IMR-90 (cell line): ENCODE results near the gene FAM53B. TPM values are rescaled to one million over a fixed set of nuclear protein-coding genes. Genes with fewer than 3 reads are reported as not detected.

ENCODE experiments used
- ATAC-seq: fragments of 200-7000 bp; cut with Tn5 transposase; 2 replicates; pipeline ENCODE4 v1.9.1; 2020; ENCODE audit warnings: low read depth, mild to moderate bottlenecking, moderate library complexity
- BruUV-seq: library from RNA; stranded (reverse); fragments of 400-500 nt; replicated peaks from 2 replicates; lab custom pipeline; 2021; lab: Mats Ljungman, UMichigan
- CTCF ChIA-PET: fragments of 300-600 bp; formaldehyde crosslinking; extraction: SDS; loops from one replicate; lab custom pipeline; 2021; ENCODE audit warnings: antibody characterized with exemption; lab: Yijun Ruan, JAX
- POLR2A ChIA-PET: fragments of 300-600 bp; sonication (Branson Sonifier 250); formaldehyde crosslinking; loops from one replicate; lab custom pipeline; 2022; ENCODE audit warnings: antibody characterized with exemption; ENCODE audit not compliant: unreplicated experiment; lab: Charles Lee
- DNase-seq: peaks from one replicate; pipeline ENCODE4 v3.0.0; 2013
- H2AFZ ChIP-seq: replicated peaks from 2 replicates; pipeline ENCODE3; 2013; ENCODE audit warnings: low read length, mild to moderate bottlenecking; ENCODE audit not compliant: poor library complexity
- H2AK5ac ChIP-seq: 2 replicates; pipeline ENCODE4 v1.6.1; 2013; ENCODE audit warnings: low read depth, low read length, inconsistent platforms
- H2AK9ac ChIP-seq: replicated peaks from 2 replicates; pipeline ENCODE3; 2013; ENCODE audit warnings: mild to moderate bottlenecking, low read depth, low read length, moderate library complexity; ENCODE audit not compliant: poor library complexity
- H2BK120ac ChIP-seq: 2 replicates; pipeline ENCODE4 v1.6.1; 2013; ENCODE audit warnings: low read depth, low read length, inconsistent platforms
- H2BK15ac ChIP-seq: 3 replicates; pipeline ENCODE4 v1.6.1; 2013; ENCODE audit warnings: low read depth, low read length, inconsistent platforms
- H2BK20ac ChIP-seq: 2 replicates; pipeline ENCODE4 v1.6.1; 2013; ENCODE audit warnings: low read depth, mild to moderate bottlenecking, inconsistent platforms, low read length, moderate library complexity
- H2BK5ac ChIP-seq: 2 replicates; pipeline ENCODE4 v1.6.1; 2013; ENCODE audit warnings: mild to moderate bottlenecking, low read depth, low read length, inconsistent platforms; ENCODE audit not compliant: poor library complexity, severe bottlenecking
- H3K14ac ChIP-seq: replicated peaks from 2 replicates; pipeline ENCODE4 v1.6.1; 2013; ENCODE audit warnings: low read depth, low read length, inconsistent platforms
- H3K18ac ChIP-seq: 2 replicates; pipeline ENCODE4 v1.6.1; 2013; ENCODE audit warnings: low read depth, low read length, control low read depth
- H3K23ac ChIP-seq: 2 replicates; pipeline ENCODE4 v1.6.1; 2013; ENCODE audit warnings: low read depth, low read length, inconsistent platforms
- H3K27ac ChIP-seq: 2 replicates; pipeline ENCODE4 v1.5.1; 2013; ENCODE audit warnings: mild to moderate bottlenecking, control low read depth, low read length; ENCODE audit not compliant: insufficient read depth
- H3K27me3 ChIP-seq: 2 replicates; pipeline ENCODE4 v1.6.1; 2013; ENCODE audit warnings: low read length; ENCODE audit not compliant: control insufficient read depth, insufficient read depth
- H3K36me3 ChIP-seq: 2 replicates; pipeline ENCODE4 v1.6.1; 2013; ENCODE audit warnings: low read length, mixed read lengths; ENCODE audit not compliant: control insufficient read depth, insufficient read depth
- H3K4ac ChIP-seq: 2 replicates; pipeline ENCODE4 v1.6.1; 2013; ENCODE audit warnings: low read depth, low read length, inconsistent platforms
- H3K4me1 ChIP-seq: 2 replicates; pipeline ENCODE4 v1.6.1; 2013; ENCODE audit warnings: low read length, mixed read lengths; ENCODE audit not compliant: control insufficient read depth, insufficient read depth
- H3K4me2 ChIP-seq: 2 replicates; pipeline ENCODE4 v1.6.1; 2013; ENCODE audit warnings: low read depth, mild to moderate bottlenecking, control low read depth, low read length, moderate library complexity
- H3K4me3 ChIP-seq: 2 replicates; pipeline ENCODE4 v1.5.1; 2013; ENCODE audit warnings: low read depth, mild to moderate bottlenecking, control low read depth, low read length, moderate library complexity; ENCODE audit not compliant: insufficient read depth
- H3K56ac ChIP-seq: 2 replicates; pipeline ENCODE4 v1.6.1; 2013; ENCODE audit warnings: low read length, inconsistent platforms; ENCODE audit not compliant: insufficient read depth; ENCODE audit errors: extremely low read depth
- H3K79me1 ChIP-seq, 2 experiments: 2 replicates each; pipeline ENCODE4 v1.6.1; 2013; ENCODE audit warnings: low read length in 2 of 2, inconsistent platforms in 1 of 2, low read depth in 1 of 2
- H3K9ac ChIP-seq: 2 replicates; pipeline ENCODE4 v1.6.1; 2013; ENCODE audit warnings: low read depth, low read length, control low read depth
- H3K9me1 ChIP-seq: 2 replicates; pipeline ENCODE4 v1.6.1; 2013; ENCODE audit warnings: low read length, inconsistent platforms; ENCODE audit not compliant: insufficient read depth
- H3K9me3 ChIP-seq: 2 replicates; pipeline ENCODE4 v1.6.1; 2013; ENCODE audit warnings: low read length; ENCODE audit not compliant: control insufficient read depth, insufficient read depth
- H4K20me1 ChIP-seq: 2 replicates; pipeline ENCODE4 v1.6.1; 2013; ENCODE audit warnings: low read length, inconsistent platforms; ENCODE audit not compliant: insufficient read depth
- H4K5ac ChIP-seq: 2 replicates; pipeline ENCODE4 v1.6.1; 2013; ENCODE audit warnings: mild to moderate bottlenecking, low read depth, low read length, control low read depth
- H4K8ac ChIP-seq, 2 experiments: 2 replicates each; pipeline ENCODE4 v1.6.1; 2013; ENCODE audit warnings: low read depth in 2 of 2, low read length in 2 of 2, control low read depth in 1 of 2, inconsistent platforms in 1 of 2
- H4K91ac ChIP-seq: 2 replicates; pipeline ENCODE4 v1.6.1; 2013; ENCODE audit warnings: low read depth, low read length, inconsistent platforms; ENCODE audit not compliant: insufficient read depth
- BHLHE40 ChIP-seq: fragments of 150-350 bp; IDR thresholded peaks from 2 replicates; pipeline ENCODE4 v1.6.1; 2016; ENCODE audit warnings: mild to moderate bottlenecking, low read depth, low read length
- CEBPB ChIP-seq: IDR thresholded peaks from 2 replicates; pipeline ENCODE4 v1.6.1; 2012; ENCODE audit warnings: low read depth, low read length, improper control_type of control experiment
- CHD1 ChIP-seq: IDR thresholded peaks from 2 replicates; pipeline ENCODE4 v1.6.1; 2012; ENCODE audit warnings: low read depth, low read length, improper control_type of control experiment
- CTCF ChIP-seq: conservative IDR thresholded peaks from 2 replicates; pipeline ENCODE4 v1.5.1; 2012; ENCODE audit warnings: mild to moderate bottlenecking, low read depth, low read length, improper control_type of control experiment
- ELK1 ChIP-seq: fragments of 150-350 bp; IDR thresholded peaks from 2 replicates; pipeline ENCODE4 v1.6.1; 2016; ENCODE audit warnings: low read depth, mild to moderate bottlenecking, low read length, moderate library complexity, borderline replicate concordance
- FOS ChIP-seq: fragments of 150-350 bp; IDR thresholded peaks from 2 replicates; pipeline ENCODE4 v1.6.1; 2016; ENCODE audit warnings: low read depth, low read length
- MAFK ChIP-seq: IDR thresholded peaks from 2 replicates; pipeline ENCODE4 v1.6.1; 2012; ENCODE audit warnings: low read depth, low read length, improper control_type of control experiment
- MAZ ChIP-seq: IDR thresholded peaks from 2 replicates; pipeline ENCODE4 v1.6.1; 2012; ENCODE audit warnings: low read depth, mild to moderate bottlenecking, low read length, improper control_type of control experiment, moderate library complexity, borderline replicate concordance
- MXI1 ChIP-seq: IDR thresholded peaks from 2 replicates; pipeline ENCODE4 v1.6.1; 2012; ENCODE audit warnings: low read depth, mild to moderate bottlenecking, low read length, moderate library complexity, borderline replicate concordance
- NFE2L2 ChIP-seq: fragments of 150-350 bp; IDR thresholded peaks from 2 replicates; pipeline ENCODE4 v1.6.1; 2016; ENCODE audit warnings: low read depth, mild to moderate bottlenecking, low read length
- POLR2A ChIP-seq: IDR thresholded peaks from 2 replicates; pipeline ENCODE4 v1.6.1; 2012; ENCODE audit warnings: mild to moderate bottlenecking, low read depth, low read length
- RAD21 ChIP-seq: IDR thresholded peaks from 2 replicates; pipeline ENCODE4 v1.6.1; 2012; ENCODE audit warnings: low read length, improper control_type of control experiment
- RFX5 ChIP-seq: IDR thresholded peaks from 2 replicates; pipeline ENCODE4 v1.8.0; 2012; ENCODE audit warnings: low read depth, mild to moderate bottlenecking, low read length, moderate library complexity
- SMC3 ChIP-seq: fragments of 150-350 bp; IDR thresholded peaks from 2 replicates; pipeline ENCODE4 v1.6.1; 2016; ENCODE audit warnings: low read depth, mild to moderate bottlenecking, antibody characterized with exemption, low read length, moderate library complexity
- USF2 ChIP-seq: fragments of 150-350 bp; IDR thresholded peaks from 2 replicates; pipeline ENCODE4 v1.6.1; 2017; ENCODE audit warnings: mild to moderate bottlenecking, antibody characterized with exemption, low read length, low read depth
- WGBS, 2 experiments: methylation state at CpG; one replicate each; pipeline versions ENCODE4 v1.1.5 to v1.1.7; 2013; ENCODE audit warnings: missing lambda C conversion rate in 2 of 2; ENCODE audit not compliant: insufficient read length in 1 of 2; ENCODE audit errors: extremely low coverage in 2 of 2; 5-methylcytosine and 5-hydroxymethylcytosine counted together
- dilution Hi-C: fragments of 300-500 bp; cut with HindIII; formaldehyde crosslinking; loops from one replicate; pipeline ENCODE4 v1.14.3; 2018; ENCODE audit warnings: low sequenced_read_pairs; ENCODE audit not compliant: unreplicated experiment
- in situ Hi-C: fragments of 300-500 bp; cut with MboI; formaldehyde crosslinking; loops from 3 replicates; pipeline ENCODE4 v1.14.3; 2019; ENCODE audit warnings: low sequenced_read_pairs, inconsistent platforms, mixed read lengths
- intact Hi-C: fragments of 100-400 bp; cut with micrococcal nuclease; formaldehyde crosslinking; loops from 2 replicates; pipeline ENCODE4 v1.10.0; 2022
- polyA plus RNA-seq, 3 experiments: library from polyadenylated mRNA; depleted of rRNA; stranded (reverse); fragments of >200 nt; gene quantifications; 2 replicates each; pipeline ENCODE4 v1.2.3, GENCODE V29; 2012; ENCODE audit warnings: low replicate concordance in 1 of 3
- total RNA-seq: library from RNA; depleted of rRNA; stranded (reverse); fragments of >200 nt; gene quantifications from 2 replicates; pipeline ENCODE4 v1.2.3, GENCODE V29; 2012

Gene FAM53B
- total and polyA plus RNA-seq, 2 of the 4 experiments (the other 2 are of a cell fraction) = 3.8 to 5.7 TPM

GRCh38 chr10:124569623-124570470 is 174.3 kb downstream of the FAM53B start:
- H3K14ac ChIP-seq = no peak overlapping the region
- H3K27me3 ChIP-seq = peaks cover 24% of the 10 kb centered on the region
- whole genome bisulfite sequencing, 2 experiments = no CpG with 5 or more reads among the region's 11 CpGs
- no peak overlapping the region for H2AK9ac ChIP-seq
- no peak overlapping the region for H2AFZ ChIP-seq
- in situ Hi-C loops (no loop called here), intact Hi-C loops (no loop called here), dilution Hi-C loops (no loop called here)
- BruUV-seq = no TSS peak
- no peak overlapping the region for H3K4me3 ChIP-seq
- H3K56ac ChIP-seq = no peak overlapping the region
- H4K8ac ChIP-seq = no peak overlapping the region
- no peak overlapping the region for H3K27ac ChIP-seq
- no peak for ATAC-seq
- no peaks in the 10 kb centered on the region for H3K9me1 ChIP-seq
- CTCF ChIA-PET = no interaction called here
- H4K20me1 ChIP-seq = 0 out of 2 replicates have a peak, but pooled peaks cover 3% of the 10 kb centered on the region
- no peak overlapping the region for H4K5ac ChIP-seq
- no peak overlapping the region for H2BK15ac ChIP-seq
- POLR2A ChIA-PET = no interaction called here
- no peak overlapping the region for H2BK120ac ChIP-seq
- no peak overlapping the region for H4K91ac ChIP-seq
- no peak overlapping the region for H3K4ac ChIP-seq
- H3K79me1 ChIP-seq = no peaks in the 10 kb centered on the region
- H3K4me1 ChIP-seq = no peaks in the 10 kb centered on the region
- no peaks in the 10 kb centered on the region for H3K36me3 ChIP-seq
- no peak overlapping the region for H3K9ac ChIP-seq
- no peak overlapping the region for H3K18ac ChIP-seq
- H3K23ac ChIP-seq = no peak overlapping the region
- no peak overlapping the region for H2BK5ac ChIP-seq
- no peak overlapping the region for H2AK5ac ChIP-seq
- H3K4me2 ChIP-seq = no peak overlapping the region
- DNase-seq = no peak
- no peaks in the 10 kb centered on the region for H3K9me3 ChIP-seq
- no peak overlapping the region for H2BK20ac ChIP-seq
- no peak for TF ChIP-seq MAFK
- no peak for TF ChIP-seq RAD21
- no peak for TF ChIP-seq FOS
- no peak for TF ChIP-seq MAZ
- TF ChIP-seq CTCF = no peak
- TF ChIP-seq CEBPB = no peak
- no peak for TF ChIP-seq ELK1
- no peak for TF ChIP-seq MXI1
- no peak for TF ChIP-seq USF2
- no peak for TF ChIP-seq POLR2A
- no peak for TF ChIP-seq CHD1
- TF ChIP-seq BHLHE40 = no peak
- TF ChIP-seq RFX5 = no peak
- TF ChIP-seq NFE2L2 = no peak
- TF ChIP-seq SMC3 = no peak
